ENCODE results near the gene KIF12. TPM values are rescaled to one million over a fixed set of nuclear protein-coding genes. Genes with fewer than 3 reads are reported as not detected.

Gene KIF12
- total RNA-seq = 13.8 and 15.8 TPM in 2 replicates

GRCh38 chr9:114098936-114099668 is at the start of gene KIF12:
Gene KIF12 (minus strand): TSS chr9:114099292. CDS start chr9:114099276, 16 bp downstream.
- no peaks in the 10 kb centered on the region for H3K27me3 ChIP-seq (ENCODE audit: control insufficient read depth, insufficient read depth, low read length)
- peaks cover 1% of the 10 kb centered on the region for H3K36me3 ChIP-seq (ENCODE audit: control insufficient read depth, insufficient read depth, low read length)
- peak; percentile 91 for DNase-seq (ENCODE audit: low read depth)
- peak within 1 kb of the TSS; percentile 54 for H3K4me3 ChIP-seq (ENCODE audit: low read depth, low read length)
- TF ChIP-seq CTCF (IDR thresholded peaks at IDR 0.05; ENCODE audit: insufficient read depth, low read length, poor library complexity, severe bottlenecking) = no peak

- DNase-seq (ENCODE audit: low read depth) = no peak
- no peak for TF ChIP-seq CTCF (IDR thresholded peaks at IDR 0.05; ENCODE audit: insufficient read depth, low read length, poor library complexity, severe bottlenecking)
- Histone ChIP-seq H3K27me3 (ENCODE audit: control insufficient read depth, insufficient read depth, low read length) (peaks cover 13% of the 10 kb centered on the region), H3K36me3 (ENCODE audit: control insufficient read depth, insufficient read depth, low read length) (no peaks in the 10 kb centered on the region), H3K4me3 (ENCODE audit: low read depth, low read length) (no peak overlapping the region)
Measured at GRCh38 chr9:114146735-114147134, 47.6 kb upstream of the KIF12 start.

GRCh38 chr9:114143234-114143633 is 44.1 kb upstream of the KIF12 start:
- TF ChIP-seq CTCF (IDR thresholded peaks at IDR 0.05; ENCODE audit: insufficient read depth, low read length, poor library complexity, severe bottlenecking) = no peak

GRCh38 chr9:114141553-114142402 is 42.7 kb upstream of the KIF12 start:
- H3K4me3 ChIP-seq (ENCODE audit: low read depth, low read length) = no peak overlapping the region
- TF ChIP-seq CTCF (IDR thresholded peaks at IDR 0.05; ENCODE audit: insufficient read depth, low read length, poor library complexity, severe bottlenecking) = no peak
- no peak for DNase-seq (ENCODE audit: low read depth)
- peaks cover 11% of the 10 kb centered on the region for H3K27me3 ChIP-seq (ENCODE audit: control insufficient read depth, insufficient read depth, low read length)
- H3K36me3 ChIP-seq (ENCODE audit: control insufficient read depth, insufficient read depth, low read length) = no peaks in the 10 kb centered on the region

More at GRCh38 chr9:114143234-114143633, 44.1 kb upstream of the KIF12 start:
- no peak for DNase-seq (ENCODE audit: low read depth)
- H3K4me3 ChIP-seq (ENCODE audit: low read depth, low read length) = no peak overlapping the region
- H3K36me3 ChIP-seq (ENCODE audit: control insufficient read depth, insufficient read depth, low read length) = no peaks in the 10 kb centered on the region
- H3K27me3 ChIP-seq (ENCODE audit: control insufficient read depth, insufficient read depth, low read length) = peaks cover 18% of the 10 kb centered on the region

GRCh38 chr9:114140850-114141249 is 41.8 kb upstream of the KIF12 start:
- H3K36me3 ChIP-seq (ENCODE audit: control insufficient read depth, insufficient read depth, low read length) = no peaks in the 10 kb centered on the region
- no peak overlapping the region for H3K4me3 ChIP-seq (ENCODE audit: low read depth, low read length)
- peaks cover 11% of the 10 kb centered on the region for H3K27me3 ChIP-seq (ENCODE audit: control insufficient read depth, insufficient read depth, low read length)
- no peak for DNase-seq (ENCODE audit: low read depth)
- TF ChIP-seq CTCF (IDR thresholded peaks at IDR 0.05; ENCODE audit: insufficient read depth, low read length, poor library complexity, severe bottlenecking) = no peak
